ENCODE measurements around the gene PTGDR. TPM values are rescaled to one million over a fixed set of nuclear protein-coding genes. Genes with fewer than 3 reads are reported as not detected.

The PTGDR gene
- total and polyA plus RNA-seq, 3 donors from 2014 or later, result 0.16 to 1.3 (median 0.54) TPM

DNA sequence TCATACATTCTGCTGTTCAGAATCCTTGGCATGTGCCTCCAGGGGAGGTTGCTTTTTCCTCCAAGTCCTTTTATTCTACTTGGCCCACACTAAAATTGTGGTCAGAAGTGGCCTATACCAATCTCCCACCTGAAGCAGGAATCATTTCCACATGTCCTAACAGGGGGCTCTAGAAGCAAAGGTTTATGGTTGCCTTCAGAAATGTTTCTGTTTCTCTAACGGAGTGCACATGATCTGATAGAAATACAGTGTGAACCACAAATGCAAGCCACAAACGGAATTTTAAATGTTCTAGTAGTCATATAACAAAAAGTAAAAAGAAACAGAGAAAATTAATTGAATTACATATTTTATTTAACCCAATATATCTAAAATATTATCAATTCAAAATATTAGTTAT is 50.6 kb downstream of the PTGDR start:
- no peak overlapping the region for H3K4me3 ChIP-seq
- 72 to 80% methylated on average over 2 of the region's 2 CpGs for WGBS, 2 donors
- peaks cover 9% of the 10 kb centered on the region for H3K4me1 ChIP-seq
- H3K27me3 ChIP-seq, result no peaks in the 10 kb centered on the region
- H3K9me3 ChIP-seq, result no peaks in the 10 kb centered on the region
- H3K27ac ChIP-seq, result no peak overlapping the region
- intact Hi-C loops (cut with DNase I; ENCODE audit: low total_unique reads), result no loop called here
- no peak for TF ChIP-seq POLR2A (IDR thresholded peaks at IDR 0.05)
- TF ChIP-seq, protein P1, sequence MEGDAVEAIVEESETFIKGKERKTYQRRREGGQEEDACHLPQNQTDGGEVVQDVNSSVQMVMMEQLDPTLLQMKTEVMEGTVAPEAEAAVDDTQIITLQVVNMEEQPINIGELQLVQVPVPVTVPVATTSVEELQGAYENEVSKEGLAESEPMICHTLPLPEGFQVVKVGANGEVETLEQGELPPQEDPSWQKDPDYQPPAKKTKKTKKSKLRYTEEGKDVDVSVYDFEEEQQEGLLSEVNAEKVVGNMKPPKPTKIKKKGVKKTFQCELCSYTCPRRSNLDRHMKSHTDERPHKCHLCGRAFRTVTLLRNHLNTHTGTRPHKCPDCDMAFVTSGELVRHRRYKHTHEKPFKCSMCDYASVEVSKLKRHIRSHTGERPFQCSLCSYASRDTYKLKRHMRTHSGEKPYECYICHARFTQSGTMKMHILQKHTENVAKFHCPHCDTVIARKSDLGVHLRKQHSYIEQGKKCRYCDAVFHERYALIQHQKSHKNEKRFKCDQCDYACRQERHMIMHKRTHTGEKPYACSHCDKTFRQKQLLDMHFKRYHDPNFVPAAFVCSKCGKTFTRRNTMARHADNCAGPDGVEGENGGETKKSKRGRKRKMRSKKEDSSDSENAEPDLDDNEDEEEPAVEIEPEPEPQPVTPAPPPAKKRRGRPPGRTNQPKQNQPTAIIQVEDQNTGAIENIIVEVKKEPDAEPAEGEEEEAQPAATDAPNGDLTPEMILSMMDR (IDR thresholded peaks at IDR 0.05), result no peak
- DNase-seq, result no peak
- no peaks in the 10 kb centered on the region for H3K36me3 ChIP-seq (ENCODE audit: low read depth, missing control alignments)

DNA sequence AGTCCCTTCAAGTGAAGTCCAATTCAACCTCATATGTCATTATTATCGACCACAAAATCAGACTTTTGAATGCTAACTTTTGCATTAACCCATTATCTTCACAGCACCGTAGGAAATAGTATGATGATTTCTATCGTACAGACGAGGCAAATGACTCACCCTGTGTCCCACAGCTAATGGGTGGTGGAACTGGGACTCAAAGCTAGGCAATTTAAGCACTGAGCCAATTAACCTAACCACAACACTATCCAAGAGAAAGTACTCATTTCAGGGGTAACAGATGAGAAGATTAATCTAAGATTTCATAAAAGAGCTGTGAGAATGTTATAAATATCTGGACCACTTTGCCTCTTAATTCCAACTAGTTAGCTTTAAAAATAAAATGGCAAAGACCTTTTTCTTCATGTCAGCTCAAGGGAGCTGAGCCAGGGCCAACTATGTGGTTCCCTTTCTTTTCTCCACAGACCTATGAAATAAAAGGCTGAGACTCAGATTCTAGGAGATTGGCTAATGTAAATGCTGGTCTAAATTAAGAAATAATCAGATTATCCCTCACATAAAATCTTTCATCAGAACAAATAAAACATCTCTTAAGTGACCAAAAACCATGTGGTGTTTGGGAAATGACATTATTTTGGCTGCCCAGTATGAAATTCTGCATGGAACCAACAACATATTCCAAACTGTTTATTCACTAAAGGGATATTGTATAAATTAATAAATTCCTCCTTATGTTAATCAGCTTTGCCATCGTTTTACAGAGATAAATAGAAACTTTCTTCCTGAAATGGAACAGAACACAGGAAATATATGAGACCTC is 51.5 kb downstream of the PTGDR start:
- Histone ChIP-seq H3K9me3 (no peaks in the 10 kb centered on the region), H3K36me3 (ENCODE audit: low read depth, missing control alignments) (no peaks in the 10 kb centered on the region), H3K4me1 (peaks cover 7% of the 10 kb centered on the region), H3K27ac (no peak overlapping the region), H3K27me3 (no peaks in the 10 kb centered on the region), H3K4me3 (no peak overlapping the region)
- intact Hi-C loops (cut with DNase I; ENCODE audit: low total_unique reads), result no loop called here
- 79 to 84% methylated on average over 5 of the region's 5 CpGs for WGBS, 2 donors
- TF ChIP-seq, protein P1 (IDR thresholded peaks at IDR 0.05), result no peak
- no peak for TF ChIP-seq POLR2A (IDR thresholded peaks at IDR 0.05)
- no peak for DNase-seq

DNA sequence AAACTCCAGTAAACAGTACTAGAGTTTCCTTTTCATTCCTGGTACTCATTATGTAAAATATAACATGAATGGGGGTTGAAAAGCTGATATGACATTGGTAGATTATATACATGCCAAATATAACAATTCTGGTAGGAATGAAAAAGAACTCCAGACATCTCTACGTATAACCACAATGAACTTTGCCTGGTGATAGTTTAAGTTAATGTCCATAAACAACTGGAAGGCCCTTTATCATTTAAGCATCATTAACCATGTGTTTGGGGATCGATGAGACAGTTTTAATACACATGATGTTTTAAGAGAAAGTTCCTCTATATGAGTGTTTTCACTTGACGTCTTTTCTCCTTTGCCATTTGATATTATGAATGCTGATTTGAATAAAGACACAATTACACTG is 52.4 kb downstream of the PTGDR start:
- no peak overlapping the region for H3K4me3 ChIP-seq
- H3K4me1 ChIP-seq, result peaks cover 7% of the 10 kb centered on the region
- intact Hi-C loops (cut with DNase I; ENCODE audit: low total_unique reads), result no loop called here
- H3K36me3 ChIP-seq (ENCODE audit: low read depth, missing control alignments), result no peaks in the 10 kb centered on the region
- H3K27ac ChIP-seq, result no peak overlapping the region
- no peak for TF ChIP-seq POLR2A (IDR thresholded peaks at IDR 0.05)
- TF ChIP-seq, protein P1 (IDR thresholded peaks at IDR 0.05), result no peak
- no peak for DNase-seq
- no peaks in the 10 kb centered on the region for H3K9me3 ChIP-seq
- H3K27me3 ChIP-seq, result no peaks in the 10 kb centered on the region
- WGBS, 2 donors, result 93 to 100% methylated on average over 3 of the region's 3 CpGs

DNA sequence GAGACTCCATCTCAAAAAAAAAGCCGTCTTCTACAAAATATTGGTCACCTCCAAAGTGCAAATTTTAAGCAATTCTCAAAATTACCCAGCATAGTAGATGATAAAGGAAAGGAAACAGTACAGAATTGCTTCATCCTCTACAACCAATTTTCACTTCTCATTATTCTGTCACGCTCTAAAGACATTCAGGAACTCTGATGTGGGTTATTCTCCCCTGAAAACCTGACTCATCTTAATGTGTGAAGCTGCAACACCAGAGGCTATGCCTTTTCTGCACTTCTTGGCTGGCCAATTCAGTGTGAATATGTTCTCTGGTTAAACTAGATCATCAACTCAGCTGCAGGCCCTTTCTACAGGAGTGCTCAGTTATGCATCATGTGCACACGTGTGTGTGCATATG is 57.6 kb downstream of the PTGDR start:
- H3K36me3 ChIP-seq (ENCODE audit: low read depth, missing control alignments), result no peaks in the 10 kb centered on the region
- no peak overlapping the region for H3K4me3 ChIP-seq
- TF ChIP-seq POLR2A (IDR thresholded peaks at IDR 0.05), result no peak
- TF ChIP-seq, protein P1 (IDR thresholded peaks at IDR 0.05), result no peak
- intact Hi-C loops (cut with DNase I; ENCODE audit: low total_unique reads), result no loop called here
- H3K27me3 ChIP-seq, result no peaks in the 10 kb centered on the region
- 83 to 89% methylated on average over 3 of the region's 3 CpGs for WGBS, 2 donors
- DNase-seq, result no peak
- H3K4me1 ChIP-seq, result no peaks in the 10 kb centered on the region
- H3K27ac ChIP-seq, result no peak overlapping the region
- H3K9me3 ChIP-seq, result no peaks in the 10 kb centered on the region

DNA sequence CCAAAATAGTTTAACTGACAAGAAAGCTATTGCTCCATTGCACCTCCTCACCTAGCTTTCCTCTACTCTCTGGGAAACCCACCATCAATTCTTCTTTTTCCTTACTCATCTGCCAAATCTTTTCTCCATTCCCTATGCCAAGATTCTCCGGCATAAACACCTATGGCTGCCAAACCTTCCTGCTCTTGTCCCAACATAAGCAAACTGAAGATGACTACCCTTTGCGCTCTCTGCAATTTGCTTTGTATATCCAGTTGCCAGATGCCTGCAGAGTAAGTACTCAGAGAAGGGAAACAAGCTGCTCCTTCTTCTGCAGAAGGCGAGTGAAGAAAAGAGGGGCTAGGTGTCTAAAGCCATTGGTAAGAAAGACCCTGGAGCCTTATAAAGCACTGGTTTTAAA is 58.1 kb downstream of the PTGDR start:
- TF ChIP-seq, protein P1 (IDR thresholded peaks at IDR 0.05), result no peak
- TF ChIP-seq POLR2A (IDR thresholded peaks at IDR 0.05), result no peak
- no peaks in the 10 kb centered on the region for H3K36me3 ChIP-seq (ENCODE audit: low read depth, missing control alignments)
- no peak overlapping the region for H3K27ac ChIP-seq
- 77 to 83% methylated on average over 3 of the region's 3 CpGs for WGBS, 2 donors
- intact Hi-C loops (cut with DNase I; ENCODE audit: low total_unique reads), result no loop called here
- H3K9me3 ChIP-seq, result no peaks in the 10 kb centered on the region
- no peak for DNase-seq
- H3K27me3 ChIP-seq, result no peaks in the 10 kb centered on the region
- H3K4me1 ChIP-seq, result no peaks in the 10 kb centered on the region
- H3K4me3 ChIP-seq, result no peak overlapping the region
